HUES48 (cell line): ENCODE measurements around the gene DHX32.
A peak's percentile ranks its signal among the peaks of the same experiment; 100 is the strongest.

ENCODE experiments used
- H3K27ac ChIP-seq: one replicate; pipeline ENCODE4 v1.7.0; 2013; ENCODE audit warnings: low read depth, low read length, inconsistent platforms
- H3K27me3 ChIP-seq: 2 replicates; pipeline ENCODE4 v1.6.1; 2013; ENCODE audit warnings: mild to moderate bottlenecking, low read length; ENCODE audit not compliant: control insufficient read depth, insufficient read depth
- H3K36me3 ChIP-seq: 2 replicates; pipeline ENCODE4 v1.6.1; 2013; ENCODE audit warnings: low read length; ENCODE audit not compliant: control insufficient read depth, insufficient read depth
- H3K4me1 ChIP-seq: 2 replicates; pipeline ENCODE4 v1.6.1; 2013; ENCODE audit warnings: mild to moderate bottlenecking, low read length; ENCODE audit not compliant: control insufficient read depth, insufficient read depth
- H3K4me3 ChIP-seq: 2 replicates; pipeline ENCODE4 v1.5.1; 2013; ENCODE audit warnings: mild to moderate bottlenecking, low read depth, low read length
- H3K9ac ChIP-seq: 2 replicates; pipeline ENCODE4 v1.6.1; 2013; ENCODE audit warnings: mild to moderate bottlenecking, low read depth, low read length, moderate library complexity
- H3K9me3 ChIP-seq: 2 replicates; pipeline ENCODE4 v1.6.1; 2013; ENCODE audit warnings: low read length; ENCODE audit not compliant: control insufficient read depth, insufficient read depth

DHX32 gene

DNA sequence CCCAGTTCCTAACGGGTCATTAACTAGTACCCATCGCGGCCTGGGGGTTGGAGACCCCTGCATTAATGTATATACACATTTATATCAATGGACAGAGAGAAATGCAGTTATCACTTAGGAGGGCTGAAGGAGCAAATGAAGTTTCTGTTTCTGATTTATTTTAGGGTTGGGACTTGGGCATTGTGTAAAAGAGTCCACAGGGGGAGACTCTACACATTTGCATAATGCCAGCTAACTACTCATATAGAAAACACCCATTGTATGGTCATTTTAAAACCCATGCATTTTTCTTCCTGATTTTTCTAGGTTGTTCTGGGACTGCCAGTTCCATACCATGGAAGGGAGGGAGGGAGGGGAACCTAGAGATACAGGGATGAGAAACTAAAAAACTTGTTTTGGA, 34.2 kb downstream of the DHX32 start:
- H3K27me3 ChIP-seq, result no peaks in the 10 kb centered on the region
- no peak overlapping the region for H3K4me3 ChIP-seq
- H3K27ac ChIP-seq, result no peak overlapping the region
- H3K4me1 ChIP-seq, result no peaks in the 10 kb centered on the region
- no peaks in the 10 kb centered on the region for H3K9me3 ChIP-seq
- H3K9ac ChIP-seq, result no peak overlapping the region
- peaks cover 31% of the 10 kb centered on the region for H3K36me3 ChIP-seq

- Histone ChIP-seq H3K36me3 (peaks cover 34% of the 10 kb centered on the region), H3K4me3 (no peak overlapping the region)
Measured at GRCh38 chr10:125845617-125846016, 35.5 kb downstream of the DHX32 start.

GRCh38 chr10:125844751-125845221, 36.3 kb downstream of the DHX32 start:
- H3K27me3 ChIP-seq, result no peaks in the 10 kb centered on the region
- H3K9me3 ChIP-seq, result no peaks in the 10 kb centered on the region
- H3K9ac ChIP-seq, result no peak overlapping the region
- no peaks in the 10 kb centered on the region for H3K4me1 ChIP-seq
- H3K4me3 ChIP-seq, result no peak overlapping the region
- H3K27ac ChIP-seq, result no peak overlapping the region
- H3K36me3 ChIP-seq, result peaks cover 42% of the 10 kb centered on the region

More at GRCh38 chr10:125845617-125846016, 35.5 kb downstream of the DHX32 start:
- H3K9me3 ChIP-seq, result no peaks in the 10 kb centered on the region
- H3K9ac ChIP-seq, result no peak overlapping the region
- no peaks in the 10 kb centered on the region for H3K27me3 ChIP-seq
- H3K27ac ChIP-seq, result no peak overlapping the region
- no peaks in the 10 kb centered on the region for H3K4me1 ChIP-seq

GRCh38 chr10:125843603-125844329, 37.3 kb downstream of the DHX32 start:
- Histone ChIP-seq H3K27me3 (no peaks in the 10 kb centered on the region), H3K9me3 (no peaks in the 10 kb centered on the region), H3K36me3 (peaks cover 49% of the 10 kb centered on the region), H3K4me3 (no peak overlapping the region), H3K9ac (no peak overlapping the region), H3K4me1 (no peaks in the 10 kb centered on the region), H3K27ac (no peak overlapping the region)

DNA sequence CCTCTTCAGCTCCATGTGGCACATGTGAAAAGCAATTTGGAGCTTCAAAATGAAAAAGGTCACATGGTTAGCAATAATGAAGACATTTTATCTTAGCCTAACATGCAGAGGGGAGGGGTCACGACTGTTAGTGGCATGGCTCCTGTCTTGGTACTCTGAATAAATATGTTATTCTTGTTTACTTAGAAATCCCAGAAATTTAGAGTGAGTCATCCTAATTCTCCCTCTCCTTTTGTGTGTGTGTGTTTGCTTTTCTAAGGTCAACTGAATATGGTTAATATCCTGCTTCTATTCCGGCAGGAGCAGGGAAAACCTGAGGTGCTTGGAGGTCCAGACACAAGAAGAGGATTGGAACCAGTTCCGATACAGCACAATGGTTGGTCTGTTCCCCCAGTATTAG, 40.1 kb downstream of the DHX32 start:
- no peaks in the 10 kb centered on the region for H3K4me1 ChIP-seq
- H3K4me3 ChIP-seq, result no peak overlapping the region
- no peaks in the 10 kb centered on the region for H3K9me3 ChIP-seq
- no peak overlapping the region for H3K27ac ChIP-seq
- H3K36me3 ChIP-seq, result peaks cover 67% of the 10 kb centered on the region
- no peak overlapping the region for H3K9ac ChIP-seq
- H3K27me3 ChIP-seq, result no peaks in the 10 kb centered on the region

DNA sequence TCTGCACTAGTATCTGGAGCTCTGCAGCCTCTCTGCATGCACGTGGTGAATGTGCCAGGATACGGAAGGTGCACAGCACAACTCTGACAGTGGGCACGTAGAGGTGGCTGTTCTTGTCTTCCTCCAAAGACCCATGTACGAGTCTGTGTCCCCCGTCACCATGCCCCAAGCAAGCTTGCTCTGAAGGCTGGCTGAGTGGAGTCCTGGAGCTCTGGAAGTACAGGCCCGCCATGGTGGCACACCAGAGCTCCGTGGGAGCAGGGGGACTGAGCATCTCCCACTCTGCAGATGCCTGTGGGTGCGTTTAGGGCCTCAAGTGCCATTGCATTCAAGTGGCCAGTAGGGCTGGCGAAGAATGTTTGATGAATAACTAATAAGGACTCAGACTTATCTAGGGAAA, 40.7 kb downstream of the DHX32 start:
- no peaks in the 10 kb centered on the region for H3K27me3 ChIP-seq
- no peaks in the 10 kb centered on the region for H3K4me1 ChIP-seq
- no peak overlapping the region for H3K27ac ChIP-seq
- H3K36me3 ChIP-seq, result peaks cover 72% of the 10 kb centered on the region
- H3K9me3 ChIP-seq, result no peaks in the 10 kb centered on the region
- no peak overlapping the region for H3K9ac ChIP-seq
- no peak overlapping the region for H3K4me3 ChIP-seq

- peaks cover 81% of the 10 kb centered on the region for H3K36me3 ChIP-seq
- no peaks in the 10 kb centered on the region for H3K27me3 ChIP-seq
- H3K27ac ChIP-seq, result no peak overlapping the region
- no peak overlapping the region for H3K9ac ChIP-seq
- no peak overlapping the region for H3K4me3 ChIP-seq
- no peaks in the 10 kb centered on the region for H3K4me1 ChIP-seq
- H3K9me3 ChIP-seq, result no peaks in the 10 kb centered on the region
Measured at GRCh38 chr10:125838802-125839575, 42.1 kb downstream of the DHX32 start.

GRCh38 chr10:125836746-125837145, 44.3 kb downstream of the DHX32 start:
- Histone ChIP-seq H3K4me1 (no peaks in the 10 kb centered on the region), H3K4me3 (no peak overlapping the region), H3K9ac (no peak overlapping the region), H3K27ac (no peak overlapping the region), H3K27me3 (no peaks in the 10 kb centered on the region), H3K9me3 (no peaks in the 10 kb centered on the region), H3K36me3 (peaks cover 94% of the 10 kb centered on the region)

DNA sequence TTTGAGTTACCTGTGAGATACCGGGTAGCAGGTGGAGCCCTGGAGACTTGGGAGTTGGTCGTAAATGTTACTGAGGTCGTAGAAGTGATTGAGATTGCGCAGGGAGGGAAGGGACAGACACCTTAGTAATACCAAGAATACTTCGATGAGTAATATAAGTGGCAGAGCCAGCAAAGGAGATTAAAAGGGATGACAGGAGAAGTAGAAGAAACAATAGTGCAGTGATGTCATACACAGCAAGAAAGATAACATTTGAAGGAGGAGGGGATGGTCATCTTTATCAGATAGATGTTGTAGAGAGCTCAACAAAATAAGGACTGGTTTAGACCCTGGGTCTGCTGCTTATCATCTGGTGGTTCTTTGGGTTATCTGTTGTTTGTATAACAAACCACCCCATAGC, 52.8 kb downstream of the DHX32 start:
- no peaks in the 10 kb centered on the region for H3K9me3 ChIP-seq
- no peak overlapping the region for H3K9ac ChIP-seq
- peaks cover 6% of the 10 kb centered on the region; the same call in 1 of the 2 replicates for H3K4me1 ChIP-seq
- H3K36me3 ChIP-seq, result peaks cover 84% of the 10 kb centered on the region
- H3K4me3 ChIP-seq, result no peak overlapping the region
- H3K27ac ChIP-seq, result no peak overlapping the region
- H3K27me3 ChIP-seq, result no peaks in the 10 kb centered on the region

- Histone ChIP-seq H3K4me1 (peaks cover 6% of the 10 kb centered on the region; the same call in 1 of the 2 replicates), H3K9ac (no peak overlapping the region), H3K9me3 (no peaks in the 10 kb centered on the region), H3K27ac (no peak overlapping the region), H3K27me3 (no peaks in the 10 kb centered on the region), H3K36me3 (peaks cover 72% of the 10 kb centered on the region), H3K4me3 (no peak overlapping the region)
Measured at GRCh38 chr10:125827133-125827532, 54.0 kb downstream of the DHX32 start.

DNA sequence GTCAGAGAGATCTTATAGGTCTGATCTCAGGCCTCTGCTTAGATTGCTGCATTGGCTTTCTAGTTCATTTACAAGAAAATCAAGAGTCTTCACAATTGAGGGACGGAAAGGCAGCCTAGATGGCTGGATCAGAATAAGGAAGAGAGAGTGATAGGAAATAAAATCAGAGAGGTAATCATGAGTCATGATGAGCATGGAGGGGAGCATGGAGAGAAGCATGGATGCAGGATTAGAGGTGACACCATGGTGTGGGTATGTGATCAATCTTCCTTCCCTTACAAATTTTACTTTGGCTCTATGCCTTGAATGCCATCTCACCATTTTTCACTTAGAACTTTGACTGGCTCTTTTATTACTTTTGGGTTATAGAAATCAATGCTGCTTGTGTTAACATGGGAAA, 56.4 kb downstream of the DHX32 start:
- peaks cover 6% of the 10 kb centered on the region; the same call in 1 of the 2 replicates for H3K4me1 ChIP-seq
- H3K9me3 ChIP-seq, result no peaks in the 10 kb centered on the region
- H3K9ac ChIP-seq, result 0 out of 2 replicates have a peak overlapping the region, but pooled peaks have one; percentile 99
- peak overlapping the region; percentile 81 for H3K4me3 ChIP-seq
- peaks cover 48% of the 10 kb centered on the region for H3K36me3 ChIP-seq
- H3K27ac ChIP-seq, result no peak overlapping the region
- no peaks in the 10 kb centered on the region for H3K27me3 ChIP-seq
